ENCODE data around the gene CELF5. TPM values are rescaled to one million over a fixed set of nuclear protein-coding genes. Genes with fewer than 3 reads are reported as not detected.

CELF5 gene
- total RNA-seq: under 1 TPM in 1 of 2 donors, not detected in 1; 0.08 TPM

GRCh38 chr19:3224346-3225168 lies at the start of gene CELF5:
CELF5 (plus strand) TSS chr19:3224661; CDS start chr19:3224740, 79 bp downstream.
- no peak for DNase-seq (ENCODE audit: low spot score)
- Histone ChIP-seq H3K4me3 (peak within 1 kb of the TSS in 1 of 2 donors; percentile 34), H3K27me3 (peaks cover 6 to 10% of the 10 kb centered on the region in 2 donors), H3K27ac (no peak within 1 kb of the TSS), H3K36me3 (no peaks in the 10 kb centered on the region), H3K9me3 (no peaks in the 10 kb centered on the region), H3K4me1 (peaks cover 0 to 10% of the 10 kb centered on the region in 2 donors)
- TF ChIP-seq, protein P1, sequence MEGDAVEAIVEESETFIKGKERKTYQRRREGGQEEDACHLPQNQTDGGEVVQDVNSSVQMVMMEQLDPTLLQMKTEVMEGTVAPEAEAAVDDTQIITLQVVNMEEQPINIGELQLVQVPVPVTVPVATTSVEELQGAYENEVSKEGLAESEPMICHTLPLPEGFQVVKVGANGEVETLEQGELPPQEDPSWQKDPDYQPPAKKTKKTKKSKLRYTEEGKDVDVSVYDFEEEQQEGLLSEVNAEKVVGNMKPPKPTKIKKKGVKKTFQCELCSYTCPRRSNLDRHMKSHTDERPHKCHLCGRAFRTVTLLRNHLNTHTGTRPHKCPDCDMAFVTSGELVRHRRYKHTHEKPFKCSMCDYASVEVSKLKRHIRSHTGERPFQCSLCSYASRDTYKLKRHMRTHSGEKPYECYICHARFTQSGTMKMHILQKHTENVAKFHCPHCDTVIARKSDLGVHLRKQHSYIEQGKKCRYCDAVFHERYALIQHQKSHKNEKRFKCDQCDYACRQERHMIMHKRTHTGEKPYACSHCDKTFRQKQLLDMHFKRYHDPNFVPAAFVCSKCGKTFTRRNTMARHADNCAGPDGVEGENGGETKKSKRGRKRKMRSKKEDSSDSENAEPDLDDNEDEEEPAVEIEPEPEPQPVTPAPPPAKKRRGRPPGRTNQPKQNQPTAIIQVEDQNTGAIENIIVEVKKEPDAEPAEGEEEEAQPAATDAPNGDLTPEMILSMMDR (IDR thresholded peaks at IDR 0.05): peak; percentile 64 to 83

DNA sequence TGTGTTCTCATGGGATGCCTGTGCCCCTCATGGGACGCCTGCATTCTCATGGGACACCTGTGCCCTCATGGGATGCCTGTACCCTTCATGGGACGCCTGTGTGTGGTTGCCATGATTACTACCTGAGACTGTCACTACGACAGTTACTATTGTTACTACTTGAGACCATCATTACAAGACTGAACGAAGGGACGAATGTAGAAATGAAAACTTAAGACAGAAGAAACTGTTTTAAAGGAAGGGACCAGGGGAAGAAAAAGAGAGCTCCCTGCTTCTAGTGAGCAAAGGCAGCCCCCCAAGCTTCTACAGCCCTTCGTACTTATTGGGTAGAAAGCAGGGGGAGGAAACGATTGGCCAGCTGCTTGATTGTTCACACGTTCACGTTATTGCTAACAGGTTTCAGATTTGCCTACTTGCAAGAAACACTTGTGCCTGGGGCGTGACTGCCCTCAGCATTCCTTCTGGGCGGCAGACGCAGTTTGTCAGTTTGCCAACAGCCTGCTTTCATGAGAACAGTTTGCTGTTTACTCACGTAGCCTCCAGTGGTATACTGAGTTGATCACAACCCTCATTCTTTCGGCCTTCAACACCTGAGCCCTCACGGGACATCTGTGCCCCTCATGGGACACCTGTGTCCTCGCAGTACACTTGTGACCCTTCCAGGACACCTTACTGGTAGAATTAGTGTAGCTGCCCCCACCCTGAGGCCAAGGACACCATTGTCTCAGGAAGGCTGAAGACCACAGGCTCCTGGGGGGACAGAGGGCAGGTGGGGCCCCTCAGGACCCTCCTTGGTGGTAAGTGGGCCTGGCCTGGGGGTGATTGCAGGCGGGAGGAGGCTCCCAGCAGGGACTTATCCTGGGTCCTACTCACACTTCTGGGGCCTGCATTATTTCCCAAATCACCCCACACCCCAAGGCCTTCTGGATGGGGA lies 48.4 kb upstream of the CELF5 start:
- H3K27ac ChIP-seq: peak overlapping the region in 1 of 2 donors; percentile 41
- no peak for DNase-seq (ENCODE audit: low spot score)
- H3K9me3 ChIP-seq: no peaks in the 10 kb centered on the region
- no peaks in the 10 kb centered on the region for H3K27me3 ChIP-seq
- H3K4me3 ChIP-seq: no peak overlapping the region
- no peaks in the 10 kb centered on the region for H3K4me1 ChIP-seq
- no peaks in the 10 kb centered on the region for H3K36me3 ChIP-seq
- TF ChIP-seq, protein P1 (IDR thresholded peaks at IDR 0.05): no peak

DNA sequence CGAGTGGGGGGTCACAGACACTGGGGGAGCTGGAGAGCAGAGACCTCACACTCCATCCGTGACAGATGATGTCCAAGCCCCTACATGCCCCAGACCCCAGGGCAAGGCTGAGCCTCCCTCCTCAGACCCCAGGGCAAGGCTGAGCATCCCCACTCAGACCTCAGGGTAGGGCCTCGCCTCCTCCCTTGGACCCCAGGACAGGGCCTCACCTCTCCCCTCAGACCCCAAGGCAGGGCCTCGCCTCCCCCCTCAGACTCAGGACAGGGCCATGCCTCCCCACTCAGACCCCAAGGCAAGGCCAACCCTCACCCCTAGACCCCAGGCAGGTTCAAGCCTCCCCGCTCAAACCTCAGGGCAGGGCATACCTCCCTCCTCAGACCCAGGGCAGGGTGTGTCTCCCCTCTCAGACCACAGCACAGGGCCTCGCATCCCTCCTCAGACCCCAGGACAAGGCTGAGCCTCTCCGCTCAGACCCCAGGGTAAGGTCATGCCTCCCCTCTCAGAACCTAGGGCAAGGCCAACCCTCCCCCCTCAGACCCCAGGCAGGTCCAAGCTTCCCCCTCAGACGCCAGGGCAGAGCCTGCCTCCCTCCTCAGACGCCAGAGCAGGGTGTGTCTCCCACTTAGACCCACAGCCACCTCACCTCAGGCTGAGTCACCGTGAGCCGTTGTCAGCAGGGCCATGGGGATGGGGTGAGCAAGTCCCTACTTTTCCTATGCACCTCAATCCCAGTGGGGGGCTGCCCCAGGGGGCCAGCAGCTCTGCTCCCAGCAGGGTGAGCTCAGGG lies 47.6 kb upstream of the CELF5 start:
- Histone ChIP-seq H3K36me3 (no peaks in the 10 kb centered on the region), H3K9me3 (no peaks in the 10 kb centered on the region), H3K4me3 (no peak overlapping the region), H3K27ac (peak overlapping the region in 1 of 2 donors; percentile 41), H3K4me1 (no peaks in the 10 kb centered on the region), H3K27me3 (no peaks in the 10 kb centered on the region)
- no peak for DNase-seq (ENCODE audit: low spot score)
- TF ChIP-seq, protein P1 (IDR thresholded peaks at IDR 0.05): no peak

DNA sequence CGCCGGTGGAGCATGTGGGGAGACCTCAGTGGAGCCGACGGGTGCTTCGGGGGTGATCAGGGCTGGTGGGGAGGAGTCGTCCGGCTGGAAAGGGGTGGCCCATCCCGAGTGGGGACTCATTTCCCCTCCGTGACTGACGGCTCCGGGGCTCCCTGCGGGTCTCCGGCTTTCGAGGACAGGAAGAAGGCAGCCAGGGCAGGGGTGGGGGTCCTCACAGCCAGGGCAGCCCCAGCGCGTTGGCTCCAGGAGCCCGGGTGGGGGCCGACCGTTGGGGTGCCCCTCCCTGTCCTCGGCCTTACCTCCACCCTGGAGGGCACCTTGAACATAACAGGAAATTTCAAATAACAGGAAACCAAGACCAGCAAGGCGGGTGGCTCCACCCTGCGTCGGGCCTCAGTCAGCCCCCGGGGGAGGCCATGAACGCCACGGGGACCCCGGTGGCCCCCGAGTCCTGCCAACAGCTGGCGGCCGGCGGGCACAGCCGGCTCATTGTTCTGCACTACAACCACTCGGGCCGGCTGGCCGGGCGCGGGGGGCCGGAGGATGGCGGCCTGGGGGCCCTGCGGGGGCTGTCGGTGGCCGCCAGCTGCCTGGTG lies 46.0 kb upstream of the CELF5 start, which contains the start of gene S1PR4:
Gene S1PR4, plus strand, starts transcription at position 393 of the 596 bp plus-strand sequence. Its CDS starts 24 bp downstream, at position 417.
- Histone ChIP-seq H3K4me1 (no peaks in the 10 kb centered on the region), H3K36me3 (no peaks in the 10 kb centered on the region), H3K4me3 (peak within 1 kb of the TSS in 1 of 2 donors; percentile 24), H3K27ac (no peak within 1 kb of the TSS), H3K27me3 (no peaks in the 10 kb centered on the region), H3K9me3 (no peaks in the 10 kb centered on the region)
- TF ChIP-seq, protein P1 (IDR thresholded peaks at IDR 0.05): no peak
- no peak for DNase-seq (ENCODE audit: low spot score)

Data from right atrium auricular region (tissue), 2 donors.